Measurements from ENCODE around the gene VCAM1. TPM values are rescaled to one million over a fixed set of nuclear protein-coding genes. Genes with fewer than 3 reads are reported as not detected.
"Not testable (repeated sequence)": the region's sequence is repeated elsewhere in the genome, so short reads cannot be mapped to it uniquely, and the experiment has no call there.

The VCAM1 gene, protein sequence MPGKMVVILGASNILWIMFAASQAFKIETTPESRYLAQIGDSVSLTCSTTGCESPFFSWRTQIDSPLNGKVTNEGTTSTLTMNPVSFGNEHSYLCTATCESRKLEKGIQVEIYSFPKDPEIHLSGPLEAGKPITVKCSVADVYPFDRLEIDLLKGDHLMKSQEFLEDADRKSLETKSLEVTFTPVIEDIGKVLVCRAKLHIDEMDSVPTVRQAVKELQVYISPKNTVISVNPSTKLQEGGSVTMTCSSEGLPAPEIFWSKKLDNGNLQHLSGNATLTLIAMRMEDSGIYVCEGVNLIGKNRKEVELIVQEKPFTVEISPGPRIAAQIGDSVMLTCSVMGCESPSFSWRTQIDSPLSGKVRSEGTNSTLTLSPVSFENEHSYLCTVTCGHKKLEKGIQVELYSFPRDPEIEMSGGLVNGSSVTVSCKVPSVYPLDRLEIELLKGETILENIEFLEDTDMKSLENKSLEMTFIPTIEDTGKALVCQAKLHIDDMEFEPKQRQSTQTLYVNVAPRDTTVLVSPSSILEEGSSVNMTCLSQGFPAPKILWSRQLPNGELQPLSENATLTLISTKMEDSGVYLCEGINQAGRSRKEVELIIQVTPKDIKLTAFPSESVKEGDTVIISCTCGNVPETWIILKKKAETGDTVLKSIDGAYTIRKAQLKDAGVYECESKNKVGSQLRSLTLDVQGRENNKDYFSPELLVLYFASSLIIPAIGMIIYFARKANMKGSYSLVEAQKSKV
- 6.9 TPM for total RNA-seq
- long read RNA-seq, transcript VCAM1-201 (9 exons, 3,083 nt), result major isoform, 8 of 11 reads
- long read RNA-seq, partial matches to known transcripts, result 1 of 11 reads
- long read RNA-seq, other reads (novel, unspliced or antisense), result 2 of 11 reads

DNA sequence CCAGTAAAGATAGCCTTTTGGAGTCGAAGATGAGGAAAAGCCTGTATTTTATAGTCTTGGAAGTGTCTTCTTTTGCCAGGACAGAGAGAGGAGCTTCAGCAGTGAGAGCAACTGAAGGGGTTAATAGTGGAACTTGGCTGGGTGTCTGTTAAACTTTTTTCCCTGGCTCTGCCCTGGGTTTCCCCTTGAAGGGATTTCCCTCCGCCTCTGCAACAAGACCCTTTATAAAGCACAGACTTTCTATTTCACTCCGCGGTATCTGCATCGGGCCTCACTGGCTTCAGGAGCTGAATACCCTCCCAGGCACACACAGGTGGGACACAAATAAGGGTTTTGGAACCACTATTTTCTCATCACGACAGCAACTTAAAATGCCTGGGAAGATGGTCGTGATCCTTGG is at the start of gene VCAM1:
Gene VCAM1 (plus strand): TSS at position 253 of the 400 bp plus-strand sequence. CDS start 119 bp downstream, at position 372.
- intact Hi-C loops (cut with DNase I), result loop anchor here (10.0 kb wide), 1 partner anchor 195 kb away; no protein-coding TSS in a partner anchor

DNA sequence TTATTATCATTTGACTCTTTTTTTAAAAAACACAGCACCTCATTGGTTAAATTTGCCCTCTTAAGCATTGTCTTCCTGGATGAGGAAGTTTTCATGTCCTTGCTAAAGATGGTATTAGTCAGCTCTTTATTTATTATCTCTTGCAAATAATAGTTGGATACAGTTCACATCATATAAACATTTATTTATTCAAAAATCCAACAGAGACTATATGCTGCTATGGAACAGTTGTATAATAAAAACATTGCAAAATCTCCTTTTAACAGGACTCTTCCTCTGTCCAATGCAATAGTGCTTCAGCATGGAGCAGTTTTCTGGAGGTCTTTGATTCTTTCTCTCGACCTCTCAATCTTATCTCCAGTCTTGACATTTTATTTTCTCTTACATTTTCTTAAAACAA is 49.5 kb upstream of the VCAM1 start:
- intact Hi-C loops (cut with DNase I), result no loop called here
- no peak for DNase-seq (ENCODE audit: low spot score)

More for the DNA sequence above, at the start of gene VCAM1:
- DNase-seq (ENCODE audit: low spot score), result no peak

DNA sequence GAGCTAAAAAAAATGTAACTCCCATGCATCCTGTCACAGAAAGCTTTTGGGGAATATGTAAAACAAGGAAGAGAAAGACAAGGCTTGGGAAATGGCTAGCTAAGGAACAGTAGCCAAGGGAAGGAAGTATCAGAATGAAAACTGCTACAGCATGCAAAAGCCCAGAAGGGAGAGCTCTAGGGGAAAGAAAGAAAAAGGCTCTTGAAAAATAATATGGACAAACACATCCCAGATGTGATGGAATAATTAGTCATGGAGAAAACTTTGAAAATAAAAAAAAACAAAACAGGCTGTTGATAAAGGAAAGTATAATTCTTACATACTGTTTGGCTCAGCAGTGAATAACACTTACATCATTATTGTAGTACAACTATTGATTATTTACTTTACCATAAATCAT is 47.9 kb upstream of the VCAM1 start:
- intact Hi-C loops (cut with DNase I), result no loop called here
- no peak for DNase-seq (ENCODE audit: low spot score)

DNA sequence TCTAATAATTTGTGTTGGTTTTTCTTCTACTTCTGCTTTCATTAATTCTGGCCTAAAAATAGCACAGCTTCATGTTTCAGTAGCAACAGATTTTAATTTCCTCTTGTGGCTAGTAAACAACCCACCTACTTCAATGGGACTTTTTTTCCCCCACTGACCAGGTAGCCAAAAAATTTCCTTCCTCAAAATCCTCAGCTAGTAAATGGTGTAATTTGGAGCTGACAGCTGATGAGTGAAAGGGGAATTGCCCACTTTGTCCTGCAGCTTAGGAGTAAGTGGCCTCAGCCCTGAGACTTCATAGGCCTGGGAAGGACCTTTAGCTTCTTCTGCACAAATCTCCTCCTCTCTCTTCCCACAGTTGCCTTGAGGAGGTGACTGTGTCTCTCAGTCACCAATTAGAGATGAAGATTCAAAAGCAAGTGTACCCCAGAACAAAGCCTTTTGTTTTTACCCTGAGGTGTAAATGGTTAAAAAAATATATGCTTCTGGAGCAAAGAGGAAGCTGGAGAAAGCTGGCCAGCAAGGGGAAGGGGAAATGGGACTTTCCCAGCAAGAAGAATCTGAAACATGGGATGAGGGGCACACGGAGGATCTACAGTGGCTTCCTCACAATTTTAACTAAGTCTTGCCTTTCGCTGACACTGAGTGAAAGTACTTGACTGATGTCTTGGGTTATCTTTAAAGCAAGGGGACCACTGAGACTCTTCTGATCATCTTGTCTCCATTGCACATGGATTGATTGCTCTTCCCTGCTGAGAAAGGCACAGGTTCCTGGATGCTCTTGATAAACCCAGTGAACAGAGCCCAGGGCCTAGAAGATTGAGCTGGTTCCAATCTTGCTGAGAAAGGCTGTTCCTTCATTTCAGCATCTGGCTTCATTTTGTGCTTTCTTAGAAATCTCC is 35.8 kb upstream of the VCAM1 start:
- intact Hi-C loops (cut with DNase I), result no loop called here
- no peak for DNase-seq (ENCODE audit: low spot score)

DNA sequence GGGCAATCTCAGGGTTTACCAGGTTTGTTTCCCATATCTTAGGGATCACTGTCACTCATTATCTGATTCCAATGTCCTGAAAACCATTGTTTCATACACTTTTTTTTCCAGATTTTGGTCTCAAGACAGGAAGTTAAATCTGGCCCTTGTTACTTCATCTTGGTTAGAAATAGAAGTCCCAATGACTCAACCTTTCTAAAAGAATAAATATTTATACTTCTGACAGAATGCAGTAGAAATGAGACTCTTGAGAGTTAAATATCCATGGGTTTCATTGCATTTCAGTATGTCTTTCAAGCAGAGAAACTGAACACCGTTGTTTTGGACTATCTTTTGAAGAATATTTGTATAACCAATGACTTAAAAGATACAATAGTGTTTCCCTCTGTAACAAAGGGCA is 19.8 kb upstream of the VCAM1 start:
- no peak for DNase-seq (ENCODE audit: low spot score)
- intact Hi-C loops (cut with DNase I), result loop anchor here (10.0 kb wide), 1 partner anchor 55 kb away; no protein-coding TSS in a partner anchor

DNA sequence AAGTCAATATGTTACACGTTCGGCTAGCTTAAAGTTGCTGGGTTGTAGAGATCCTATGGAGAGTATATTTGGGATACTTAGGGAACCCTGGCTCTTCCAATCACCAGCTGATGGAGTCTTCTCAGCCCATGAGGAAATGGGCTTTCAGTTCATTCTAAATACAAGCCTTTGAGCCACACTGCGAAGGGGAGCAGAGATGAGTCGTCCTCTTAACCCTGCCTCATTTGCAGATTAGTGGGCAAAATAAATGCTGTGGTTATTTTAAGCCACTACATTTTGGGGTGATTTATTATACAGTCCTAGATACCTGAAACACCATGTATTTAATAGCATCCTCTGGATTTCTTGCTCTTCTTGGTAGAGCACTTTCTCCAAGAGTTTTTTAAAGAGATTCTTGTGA is 19.0 kb upstream of the VCAM1 start:
- no peak for DNase-seq (ENCODE audit: low spot score)
- intact Hi-C loops (cut with DNase I), result loop anchor here (10.0 kb wide), 1 partner anchor 56 kb away; no protein-coding TSS in a partner anchor

DNA sequence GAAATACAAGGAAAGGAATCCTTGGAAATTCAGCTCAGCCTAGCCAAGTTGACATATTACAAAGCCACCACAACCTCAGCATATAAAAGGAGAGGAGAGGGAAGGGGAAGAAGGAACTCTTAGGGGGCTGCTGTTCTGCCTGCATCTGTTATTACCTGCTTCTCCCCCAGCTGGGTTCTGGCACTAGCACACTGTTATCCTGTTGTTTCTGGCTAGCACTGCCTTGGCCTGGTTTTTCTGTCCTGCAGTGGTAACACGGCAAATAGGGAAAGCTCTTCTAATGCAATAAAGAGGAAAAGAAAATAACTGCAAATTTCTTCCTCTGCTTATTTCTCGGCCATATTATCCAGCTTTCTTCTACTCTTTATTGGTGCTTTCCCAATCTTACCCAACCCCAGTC is 16.5 kb upstream of the VCAM1 start:
- no peak for DNase-seq (ENCODE audit: low spot score)

DNA sequence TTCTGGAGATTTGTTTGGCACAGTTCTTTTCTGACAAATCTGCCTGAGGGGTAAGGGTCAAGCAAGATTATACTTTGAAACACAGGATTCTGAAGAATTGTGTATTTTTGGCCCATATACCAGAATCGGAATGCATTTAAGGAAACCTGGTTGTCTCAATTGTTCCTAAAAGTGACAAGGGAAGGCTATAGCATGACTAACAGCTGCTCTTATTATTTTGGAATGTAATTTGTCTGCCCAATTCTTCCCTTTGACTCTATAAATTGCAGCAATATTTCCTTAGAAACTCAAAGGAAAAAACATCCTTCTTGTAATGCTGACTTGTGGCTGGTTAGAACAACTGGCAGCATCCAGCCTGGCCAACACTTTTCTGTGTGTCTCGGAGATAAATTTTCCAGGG is 15.8 kb upstream of the VCAM1 start:
- DNase-seq (ENCODE audit: low spot score), result no peak

More for the DNA sequence above, 16.5 kb upstream of the VCAM1 start:
- intact Hi-C loops (cut with DNase I), result loop anchor here (10.0 kb wide), 1 partner anchor 58 kb away; no protein-coding TSS in a partner anchor

DNA sequence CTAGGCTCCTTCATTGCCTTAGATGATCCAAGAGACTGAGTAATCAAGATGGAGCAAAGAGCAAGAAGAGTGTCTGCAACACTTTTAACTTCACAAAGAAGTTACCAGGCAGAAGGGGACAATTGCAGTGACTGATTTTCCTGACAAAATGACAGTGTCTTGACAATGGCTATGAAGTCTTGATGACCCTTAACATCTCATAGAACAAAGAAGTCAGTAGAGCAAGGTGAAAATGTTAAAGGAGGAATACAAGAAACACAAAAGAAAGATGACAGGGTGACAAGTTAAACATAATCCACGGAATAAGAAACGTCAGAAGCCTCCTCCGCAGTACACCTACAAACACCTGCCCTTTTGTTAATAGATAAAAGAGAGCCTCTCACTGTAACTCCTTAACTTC is 15.1 kb upstream of the VCAM1 start:
- DNase-seq (ENCODE audit: low spot score), result no peak
- intact Hi-C loops (cut with DNase I), result loop anchor here (10.0 kb wide), 1 partner anchor 60 kb away; no protein-coding TSS in a partner anchor

More for the DNA sequence above, 15.8 kb upstream of the VCAM1 start:
- intact Hi-C loops (cut with DNase I), result loop anchor here (10.0 kb wide), 1 partner anchor 59 kb away; no protein-coding TSS in a partner anchor

DNA sequence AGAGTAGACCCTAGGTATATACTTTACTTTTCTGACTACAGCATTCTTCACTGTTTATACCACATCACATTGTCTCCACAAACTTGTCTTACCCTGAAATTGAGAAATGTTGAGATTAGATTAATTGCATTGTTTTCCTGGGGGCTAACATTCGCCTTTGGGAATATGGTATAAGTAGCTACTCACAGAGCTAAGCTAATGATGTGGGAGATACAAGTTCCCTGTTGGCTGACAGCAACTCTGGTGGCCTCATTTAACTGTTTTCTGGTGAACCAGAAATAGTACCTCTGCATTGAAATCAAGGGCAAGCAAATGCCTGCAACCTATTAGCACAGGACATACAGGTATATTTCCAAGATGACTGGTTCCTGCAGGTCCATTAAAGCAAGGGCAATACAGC is 13.2 kb upstream of the VCAM1 start:
- DNase-seq (ENCODE audit: low spot score), result no peak
- intact Hi-C loops (cut with DNase I), result loop anchor here (10.0 kb wide), 1 partner anchor 61 kb away; no protein-coding TSS in a partner anchor

DNA sequence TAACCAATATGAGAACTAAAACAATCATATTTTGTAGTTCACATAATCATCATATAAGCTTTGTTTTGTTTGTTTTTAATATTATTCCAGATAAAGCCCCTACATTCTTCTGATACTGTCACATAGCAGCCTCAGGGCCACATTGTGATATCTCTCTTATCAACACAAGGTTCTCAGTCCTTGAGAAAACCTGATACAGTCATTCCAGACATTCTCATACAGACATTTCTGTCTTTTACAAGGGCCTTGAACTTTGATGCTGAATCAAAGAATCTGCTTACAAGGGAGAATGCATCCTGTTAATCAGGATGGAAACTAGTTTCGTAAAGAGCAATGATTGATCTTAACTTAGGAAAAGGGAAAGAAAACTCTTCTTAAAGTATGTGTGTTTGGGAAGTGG is 12.7 kb upstream of the VCAM1 start:
- DNase-seq (ENCODE audit: low spot score), result no peak
- intact Hi-C loops (cut with DNase I), result loop anchor here (10.0 kb wide), 1 partner anchor 62 kb away; no protein-coding TSS in a partner anchor

DNA sequence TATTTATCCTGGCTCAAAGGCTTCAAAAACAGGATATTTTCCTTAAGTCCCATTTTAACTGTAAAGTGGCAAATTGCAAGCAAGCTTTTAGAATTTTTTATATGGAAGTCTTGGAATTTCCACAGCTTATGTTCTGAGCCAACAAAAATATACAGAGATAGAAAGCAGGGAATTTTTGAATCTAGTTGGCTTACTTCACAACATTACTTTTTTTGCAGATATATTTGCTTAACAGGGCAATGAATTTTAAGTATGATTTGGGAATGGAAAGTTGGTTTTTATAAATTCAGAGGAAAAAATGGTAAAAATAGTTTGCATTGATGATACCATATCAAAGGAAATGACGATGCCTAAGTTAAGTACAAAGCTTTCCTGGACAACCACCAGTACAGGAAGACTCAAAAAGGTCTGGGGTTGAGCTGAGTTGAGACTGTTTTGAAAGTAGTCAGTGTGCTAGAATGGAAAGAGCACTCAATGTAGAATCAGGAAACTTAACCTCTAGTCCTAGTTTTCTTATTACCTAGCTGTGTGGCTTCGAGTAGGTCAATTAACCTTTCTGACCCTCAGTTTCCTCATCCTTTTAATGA is 11.0 kb upstream of the VCAM1 start:
- DNase-seq (ENCODE audit: low spot score), result no peak
- intact Hi-C loops (cut with DNase I), result loop anchor here (10.0 kb wide), 1 partner anchor 64 kb away; no protein-coding TSS in a partner anchor

DNA sequence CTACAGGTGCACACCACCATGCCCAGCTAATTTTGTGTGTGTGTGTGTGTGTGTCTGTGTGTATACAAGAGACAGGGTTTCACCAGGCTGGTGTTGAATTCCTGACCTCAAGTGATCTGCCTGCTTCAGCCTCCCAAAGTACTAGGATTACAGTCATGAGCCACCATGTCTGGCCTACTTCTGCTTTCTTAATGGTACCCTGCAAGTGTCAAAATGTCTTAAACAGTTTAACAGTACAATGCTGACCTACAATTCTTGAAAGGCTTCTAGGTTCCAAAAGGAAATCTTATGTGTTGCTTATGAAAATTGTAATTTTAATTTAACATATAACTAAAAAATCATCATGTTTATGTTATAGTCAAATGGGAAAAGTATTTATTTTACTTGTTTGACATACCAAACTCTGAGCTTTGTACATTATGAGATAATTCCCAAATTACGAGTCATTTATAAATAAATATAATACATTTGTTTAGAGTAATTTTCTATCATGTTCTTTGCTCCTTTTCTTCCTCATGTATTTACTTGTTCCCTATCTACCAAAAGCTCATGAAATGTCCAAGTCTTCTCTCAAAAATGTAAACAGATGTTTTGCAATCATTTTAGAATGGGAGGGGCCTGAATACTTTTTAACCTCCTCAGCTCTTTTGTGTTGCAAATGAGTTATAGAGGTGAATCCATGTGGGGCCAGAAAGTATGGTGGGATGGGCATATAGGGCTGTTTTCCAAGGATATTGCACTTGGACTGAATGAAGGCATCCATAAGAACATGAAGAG is 8.4 kb upstream of the VCAM1 start:
- DNase-seq (ENCODE audit: low spot score), result no peak
- intact Hi-C loops (cut with DNase I), result loop anchor here (10.0 kb wide), 1 partner anchor 186 kb away; no protein-coding TSS in a partner anchor

DNA sequence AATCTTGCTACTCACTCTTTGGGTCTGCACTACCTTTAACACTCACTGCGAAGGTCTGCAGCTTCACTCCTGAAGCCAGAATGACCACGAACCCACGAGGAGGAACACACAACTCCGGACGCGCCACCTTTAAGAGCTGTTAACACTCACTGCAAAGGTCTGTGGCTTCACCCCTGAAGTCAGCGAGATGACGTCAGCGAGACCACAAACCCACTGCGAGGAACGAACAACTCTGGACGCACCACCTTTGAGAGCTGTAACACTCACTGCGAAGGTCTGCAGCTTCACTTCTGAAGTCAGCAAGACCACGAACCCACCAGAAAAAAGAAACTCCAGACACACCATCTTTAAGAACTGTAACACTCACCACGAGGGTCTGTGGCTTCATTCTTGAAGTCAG is 6.5 kb upstream of the VCAM1 start:
- intact Hi-C loops (cut with DNase I), result loop anchor here (10.0 kb wide), 1 partner anchor 188 kb away; no protein-coding TSS in a partner anchor
- DNase-seq (ENCODE audit: low spot score), result not testable (repeated sequence)

DNA sequence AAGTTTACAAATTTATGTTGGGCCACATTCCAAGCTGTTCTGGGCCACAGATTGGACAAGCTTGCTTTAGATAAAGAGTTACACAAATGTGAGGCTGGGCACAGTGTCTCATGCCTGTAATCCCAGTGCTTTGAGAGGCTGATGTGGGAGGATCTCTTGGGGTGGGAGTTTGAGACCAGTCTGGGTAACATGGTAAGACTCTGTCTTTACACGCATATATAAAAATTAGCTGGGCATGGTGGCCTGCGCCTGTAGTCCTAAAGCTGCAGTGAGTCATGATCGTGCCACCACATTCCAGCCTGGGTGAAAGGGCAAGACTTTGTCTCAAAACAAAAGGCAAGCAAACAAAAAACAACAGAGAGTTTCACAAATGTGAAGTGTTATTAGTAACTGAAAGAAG is 5.9 kb upstream of the VCAM1 start:
- no peak for DNase-seq (ENCODE audit: low spot score)
- intact Hi-C loops (cut with DNase I), result loop anchor here (10.0 kb wide), 1 partner anchor 189 kb away; no protein-coding TSS in a partner anchor

DNA sequence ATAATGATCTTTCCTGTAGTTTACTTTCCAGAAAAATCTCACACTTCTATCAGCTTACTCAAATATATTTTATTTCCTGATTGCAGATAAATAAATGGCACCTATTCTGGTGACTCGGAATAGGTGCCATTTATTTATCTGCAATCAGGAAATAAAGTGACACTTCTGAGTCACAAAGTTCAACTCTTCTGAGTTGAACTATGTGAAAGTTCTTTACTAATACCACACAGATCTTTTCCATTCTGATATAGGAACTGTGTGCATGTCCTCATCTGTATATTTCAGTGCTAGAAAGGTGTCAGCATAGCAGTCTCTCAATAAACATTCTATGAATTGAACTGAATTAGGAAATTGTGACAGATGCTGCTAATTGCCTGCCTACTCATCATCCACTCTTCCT is 4.9 kb upstream of the VCAM1 start:
- intact Hi-C loops (cut with DNase I), result loop anchor here (10.0 kb wide), 1 partner anchor 190 kb away; no protein-coding TSS in a partner anchor
- no peak for DNase-seq (ENCODE audit: low spot score)

DNA sequence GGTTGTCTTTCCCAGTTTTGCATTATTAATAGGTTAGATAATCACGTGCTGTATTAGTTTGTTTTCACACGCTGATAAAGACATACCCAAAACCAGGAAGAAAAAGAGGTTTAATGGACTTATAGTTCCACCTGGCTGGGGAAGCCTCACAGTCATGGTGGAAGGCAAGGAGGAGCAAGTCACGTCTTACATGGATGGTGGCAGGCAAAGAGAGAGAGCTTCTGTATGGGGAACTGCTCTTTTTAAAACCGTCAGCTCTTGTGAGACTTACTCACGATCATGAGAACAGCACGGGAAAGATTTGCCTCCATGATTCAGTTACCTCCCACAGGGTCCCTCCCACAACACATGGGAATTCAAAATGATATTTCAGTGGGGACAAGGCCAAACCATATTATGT is 2.3 kb upstream of the VCAM1 start:
- intact Hi-C loops (cut with DNase I), result loop anchor here (10.0 kb wide), 1 partner anchor 192 kb away; no protein-coding TSS in a partner anchor
- no peak for DNase-seq (ENCODE audit: low spot score)
